Right lung (tissue), 10 donors: ENCODE data around the gene IL13. TPM values are rescaled to one million over a fixed set of nuclear protein-coding genes. Genes with fewer than 3 reads are reported as not detected.
"Not testable (repeated sequence)": the region's sequence is repeated elsewhere in the genome, so short reads cannot be mapped to it uniquely, and the experiment has no call there.

Source experiments
- DNase-seq, 2 donors: peaks; one replicate each; pipeline ENCODE4 v3.0.0-alpha.2; 2013
- long read RNA-seq, 8 donors: transcript quantifications; one replicate each; lab custom pipeline, GENCODE V29; 2026
- polyA plus RNA-seq, 5 donors: library from polyadenylated mRNA; unstranded; fragments of 120-200 nt; gene quantifications; one replicate each; pipeline versions ENCODE4 v1.2.1 to v1.2.3, GENCODE V29; 2013; ENCODE audit warnings: inconsistent platforms in 1 of 5, low replicate concordance in 1 of 5; ENCODE audit not compliant: insufficient read length in 5 of 5, insufficient read depth in 1 of 5

IL13 gene
- polyA plus RNA-seq, result under 1 TPM in 2 of 5 donors, not detected in 3; 0.13 to 0.21 TPM
- long read RNA-seq, donor 1, result 0 reads
- long read RNA-seq, donor 2, result 0 reads
- long read RNA-seq, donor 3, result 0 reads
- long read RNA-seq, donor 4, result 0 reads
- long read RNA-seq, donor 5, result 0 reads
- long read RNA-seq, donor 6, result 0 reads
- long read RNA-seq, donor 7, result 0 reads
- long read RNA-seq, donor 8, result 0 reads

- no peak for DNase-seq
These were observed at the start of gene IL13 for GRCh38 chr5:132657676-132658380. TSS of gene IL13 (plus strand) at chr5:132658173. CDS start at chr5:132658187, 14 bp downstream.

- DNase-seq, result no peak
These were observed 46.0 kb upstream of the IL13 start for GRCh38 chr5:132611965-132612364.

GRCh38 chr5:132612846-132613245 lies 45.1 kb upstream of the IL13 start:
- DNase-seq, result no peak

- no peak for DNase-seq
These were observed 36.3 kb upstream of the IL13 start for GRCh38 chr5:132621699-132622098.

- DNase-seq, result no peak
These were observed 35.4 kb upstream of the IL13 start for GRCh38 chr5:132622608-132623007.

GRCh38 chr5:132627470-132627869 lies 30.5 kb upstream of the IL13 start:
- no peak for DNase-seq

- DNase-seq, result no peak
These were observed 29.2 kb upstream of the IL13 start for GRCh38 chr5:132628814-132629213.

GRCh38 chr5:132629230-132629944 lies 28.6 kb upstream of the IL13 start:
- no peak for DNase-seq

GRCh38 chr5:132633587-132633986 lies 24.4 kb upstream of the IL13 start:
- not testable (repeated sequence) for DNase-seq

- no peak for DNase-seq
These were observed 22.1 kb upstream of the IL13 start for GRCh38 chr5:132635873-132636272.

- DNase-seq, result no peak
These were observed 20.7 kb upstream of the IL13 start for GRCh38 chr5:132637241-132637640.

GRCh38 chr5:132639706-132640130 lies 18.3 kb upstream of the IL13 start:
- no peak for DNase-seq

GRCh38 chr5:132640613-132641012 lies 17.4 kb upstream of the IL13 start:
- no peak for DNase-seq

GRCh38 chr5:132641241-132641723 lies 16.7 kb upstream of the IL13 start:
- DNase-seq, result no peak

GRCh38 chr5:132641841-132642240 lies 16.1 kb upstream of the IL13 start:
- no peak for DNase-seq

GRCh38 chr5:132644177-132644576 lies 13.8 kb upstream of the IL13 start:
- DNase-seq, result no peak

GRCh38 chr5:132646583-132647266 lies 11.2 kb upstream of the IL13 start:
- DNase-seq, result no peak

GRCh38 chr5:132647473-132647872 lies 10.5 kb upstream of the IL13 start:
- no peak for DNase-seq

GRCh38 chr5:132648355-132648754 lies 9.6 kb upstream of the IL13 start:
- DNase-seq, result no peak

- DNase-seq, result no peak
These were observed 6.0 kb upstream of the IL13 start for GRCh38 chr5:132651838-132652469.

- no peak for DNase-seq
These were observed 4.3 kb upstream of the IL13 start for GRCh38 chr5:132653716-132654115.
